HG03108 (cell line): ENCODE measurements around the gene MYO10.
"Not testable (repeated sequence)": the region's sequence is repeated elsewhere in the genome, so short reads cannot be mapped to it uniquely, and the experiment has no call there.

Experiments
- ATAC-seq: cut with Tn5 transposase; IDR thresholded peaks from one replicate; pipeline ENCODE4 v1.9.1; 2021; ENCODE audit warnings: moderate library complexity; ENCODE audit not compliant: unreplicated experiment

Gene MYO10

DNA sequence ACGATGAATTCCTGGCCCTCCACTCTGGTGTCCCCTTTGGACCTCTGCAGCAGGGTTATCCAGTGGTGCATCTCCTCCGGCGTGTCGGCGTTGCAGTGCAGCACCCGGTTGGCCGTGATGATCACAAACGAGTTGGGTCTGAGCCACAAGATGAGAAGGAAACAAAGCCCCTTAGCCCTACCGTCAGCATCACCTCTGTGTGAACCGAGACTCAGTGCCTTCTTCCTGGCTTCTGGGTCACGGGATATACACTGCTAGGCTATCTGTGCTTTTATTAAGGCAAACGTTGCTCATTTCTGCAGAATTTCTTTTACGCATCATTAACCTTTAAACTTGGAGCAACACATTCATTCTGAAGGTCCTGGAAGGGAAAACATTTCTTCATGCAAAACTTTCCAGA lies 254.2 kb downstream of the MYO10 start:
- no peak for ATAC-seq

DNA sequence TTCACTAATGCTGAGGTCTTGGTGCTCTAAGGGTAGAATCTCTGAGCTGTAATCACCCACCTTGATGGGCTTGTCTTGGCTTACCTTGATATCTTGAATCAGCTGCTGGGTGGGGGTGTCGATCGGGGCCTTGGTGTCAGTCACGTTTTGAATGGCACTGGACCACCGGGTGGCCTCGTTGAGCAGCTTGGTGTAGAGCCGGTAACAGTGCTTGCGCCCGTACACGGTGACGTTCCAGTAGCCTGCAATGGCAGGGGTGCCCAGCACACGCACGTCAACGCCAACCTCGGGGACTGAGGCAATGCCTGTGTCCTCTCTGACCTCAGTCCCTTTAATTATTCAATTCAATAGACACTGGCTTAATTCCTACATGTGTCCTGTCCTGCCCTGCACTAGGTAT lies 256.2 kb downstream of the MYO10 start:
- no peak for ATAC-seq

GRCh38 chr5:16679190-16679589 lies 256.9 kb downstream of the MYO10 start:
- ATAC-seq, result no peak

GRCh38 chr5:16675806-16676205 lies 260.3 kb downstream of the MYO10 start:
- ATAC-seq, result no peak

GRCh38 chr5:16674750-16675149 lies 261.3 kb downstream of the MYO10 start:
- no peak for ATAC-seq

DNA sequence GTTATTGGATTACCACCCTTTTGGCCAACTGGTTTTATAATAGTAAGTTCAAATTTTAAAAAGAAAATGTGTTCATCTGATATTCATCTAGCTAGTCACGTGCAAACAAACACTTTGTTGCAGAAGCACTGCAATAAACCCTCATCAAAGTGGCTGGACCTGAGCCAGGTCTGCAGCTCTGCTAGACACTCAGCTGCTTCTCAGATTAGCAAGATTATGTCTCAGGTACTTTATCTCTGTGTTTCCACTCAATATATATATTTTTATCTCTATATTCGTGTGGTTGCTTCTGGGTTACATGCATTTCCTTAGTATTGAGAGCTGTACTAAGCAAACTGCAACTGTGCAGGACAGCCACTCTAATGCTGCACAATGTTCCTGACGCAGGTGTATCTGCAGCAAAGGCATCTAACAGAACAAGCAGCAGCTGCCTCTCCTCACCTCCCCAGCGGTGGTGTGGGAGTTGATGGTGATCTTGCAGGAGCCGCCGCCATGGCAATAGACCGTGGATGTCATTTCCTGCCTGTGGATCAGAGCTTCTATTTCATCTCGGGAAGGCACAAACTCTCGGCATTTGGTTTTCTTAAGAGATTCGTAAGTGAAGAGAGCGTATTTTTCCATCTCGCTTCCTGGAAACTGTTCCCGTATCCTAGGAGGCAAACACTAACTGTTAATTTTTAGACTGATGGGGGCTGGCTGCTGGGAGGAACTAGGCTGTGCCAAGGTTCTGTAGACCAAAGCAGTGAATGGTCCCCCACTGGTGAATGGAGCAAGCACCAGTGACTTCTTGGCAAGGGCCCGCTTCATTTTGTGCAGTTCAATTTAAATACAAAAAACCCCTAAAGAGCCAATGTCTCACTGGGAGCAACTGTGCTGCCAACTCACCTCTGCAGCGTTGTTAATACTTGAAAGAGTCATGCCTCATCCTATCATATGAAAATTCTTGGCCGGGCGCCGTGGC lies 262.6 kb downstream of the MYO10 start:
- no peak for ATAC-seq

DNA sequence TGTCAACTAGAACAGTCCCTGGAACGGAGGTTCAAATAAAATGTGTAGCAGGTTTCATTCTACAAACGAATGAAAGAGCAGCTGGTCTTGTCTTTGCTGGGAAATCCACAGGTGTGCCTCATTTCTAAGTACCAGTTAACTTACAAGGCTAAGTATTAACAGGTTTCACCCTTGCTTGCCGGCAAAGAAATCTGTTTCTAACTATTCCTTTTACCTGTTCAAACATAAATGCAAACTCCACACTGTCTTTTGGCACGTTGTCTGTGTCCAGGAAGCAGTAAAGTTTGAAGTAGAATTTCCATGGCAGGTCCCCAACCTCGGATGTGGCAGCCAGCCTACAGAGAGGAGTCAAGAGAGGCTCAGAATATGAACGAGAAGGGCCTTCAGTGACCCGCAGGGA lies 264.9 kb downstream of the MYO10 start:
- no peak for ATAC-seq

GRCh38 chr5:16669776-16670175 lies 266.3 kb downstream of the MYO10 start:
- no peak for ATAC-seq

DNA sequence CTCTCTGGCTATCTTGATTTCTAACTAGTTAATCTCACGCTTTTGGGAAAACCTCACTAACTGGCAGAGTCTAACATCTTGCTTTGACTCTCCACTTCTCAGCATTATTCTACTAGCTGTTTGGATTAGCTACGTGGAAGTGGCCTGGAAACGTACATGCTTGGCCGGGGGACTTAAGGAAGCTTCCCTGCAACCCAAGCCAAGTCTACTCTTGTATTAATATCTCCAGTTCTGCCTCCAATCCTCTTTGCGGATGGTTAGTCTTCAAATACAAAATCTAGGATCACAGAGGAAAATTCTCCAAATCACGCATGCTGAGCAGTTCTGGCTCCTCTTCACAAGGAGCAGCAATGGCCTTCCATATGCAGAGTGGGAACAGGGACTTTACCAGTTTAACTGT lies 267.5 kb downstream of the MYO10 start:
- ATAC-seq, result no peak

- no peak for ATAC-seq
Observed at GRCh38 chr5:16668194-16668593, 267.9 kb downstream of the MYO10 start.

DNA sequence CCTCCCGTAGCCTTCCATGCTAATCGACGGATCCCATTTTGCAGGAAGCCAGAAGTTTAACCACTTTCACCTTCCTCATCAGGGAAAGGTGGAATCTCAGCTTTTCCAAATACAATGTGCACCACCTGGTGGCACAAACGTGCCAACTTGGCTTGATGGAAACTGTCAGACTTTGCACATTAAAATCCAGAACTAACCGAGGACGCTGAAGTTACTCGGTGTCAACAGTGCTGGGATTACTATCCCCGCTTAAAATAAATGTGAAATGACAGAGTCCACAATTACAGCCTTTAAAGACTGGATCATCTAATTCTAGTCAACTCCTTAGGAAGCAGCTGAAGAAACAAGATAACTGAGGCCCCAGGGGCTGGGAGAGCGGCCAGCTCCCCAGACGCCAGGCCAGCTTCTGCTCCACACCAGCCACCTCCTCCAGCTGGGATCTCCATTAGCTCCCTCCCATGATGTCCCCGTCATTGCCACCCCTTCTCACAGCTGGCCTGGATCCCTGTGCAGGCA lies 269.1 kb downstream of the MYO10 start:
- no peak for ATAC-seq

DNA sequence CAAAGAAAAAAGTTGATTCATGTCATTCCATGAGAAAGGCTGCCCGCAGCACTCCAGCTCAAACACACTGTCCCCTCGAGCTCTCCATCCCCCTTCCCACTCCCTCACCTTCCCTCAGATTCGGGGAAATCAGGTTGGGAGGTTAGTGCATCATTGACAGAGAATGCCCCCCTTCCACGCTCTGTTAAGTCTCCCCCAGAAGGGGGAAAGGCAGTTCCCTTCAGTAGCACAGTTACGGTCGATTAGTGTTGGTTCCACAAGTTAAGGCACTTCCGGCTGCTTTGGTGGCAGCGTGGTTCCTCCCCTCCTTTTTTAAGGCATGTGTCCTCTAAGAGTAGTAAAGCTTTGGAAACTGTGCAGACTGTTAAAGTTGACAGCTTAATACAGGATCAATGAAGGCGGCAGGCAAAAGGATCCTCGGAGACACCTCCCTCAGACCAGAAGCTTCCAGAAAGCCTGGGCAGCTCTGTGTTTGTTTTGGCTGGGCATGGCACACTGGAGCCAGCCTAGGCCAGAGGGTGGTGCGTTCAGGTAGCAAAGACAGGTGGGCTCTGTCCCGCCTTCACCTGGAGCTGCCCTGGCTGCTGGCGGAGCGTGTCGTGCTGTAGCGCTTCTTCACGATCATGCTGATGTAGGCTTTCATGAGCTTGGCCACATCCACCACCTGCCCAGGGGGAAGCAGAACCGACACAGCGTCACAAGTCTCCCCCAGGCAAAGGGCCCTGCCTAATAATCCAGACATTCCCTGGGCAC lies 269.8 kb downstream of the MYO10 start:
- no peak for ATAC-seq

DNA sequence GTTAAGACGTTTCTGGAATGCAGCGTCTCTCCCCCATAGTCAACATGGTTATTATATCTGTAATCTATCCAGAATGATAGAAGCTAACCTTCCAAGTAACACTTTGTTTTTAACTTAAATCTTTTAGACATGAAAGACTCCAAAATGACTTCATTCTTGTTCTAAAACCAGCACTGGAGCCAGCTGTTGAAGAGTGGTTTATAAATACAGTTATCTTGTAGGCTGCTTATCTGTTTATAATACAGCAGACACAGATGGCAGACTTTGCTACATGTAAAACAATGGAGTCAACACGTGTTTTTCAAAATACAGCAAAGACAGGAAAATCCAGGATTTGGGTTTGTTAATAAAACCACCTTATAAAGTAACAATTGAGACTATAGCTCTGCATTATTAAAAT lies 270.5 kb downstream of the MYO10 start:
- ATAC-seq, result no peak

- no peak for ATAC-seq
Observed at GRCh38 chr5:16664368-16664767, 271.7 kb downstream of the MYO10 start.

GRCh38 chr5:16663840-16664239 lies 272.2 kb downstream of the MYO10 start:
- ATAC-seq, result no peak

DNA sequence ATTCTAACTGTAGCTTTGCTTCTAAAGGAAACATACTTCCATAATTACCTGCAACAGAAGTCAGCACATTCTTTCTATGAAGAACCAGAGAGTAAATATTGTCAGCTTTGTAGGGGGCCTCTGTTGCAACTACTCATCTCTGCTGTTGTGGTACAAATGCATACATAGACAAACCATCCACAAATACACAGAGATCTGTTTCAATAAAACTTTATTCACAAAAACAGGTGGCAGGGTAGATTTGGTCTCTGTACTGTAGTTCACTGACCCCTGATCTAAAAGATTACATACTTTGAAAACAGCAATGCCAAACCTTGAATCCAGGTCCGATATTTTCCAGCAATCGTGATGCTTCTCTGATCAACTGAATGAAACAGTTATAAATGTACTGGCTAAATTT lies 274.4 kb downstream of the MYO10 start:
- ATAC-seq, result no peak

DNA sequence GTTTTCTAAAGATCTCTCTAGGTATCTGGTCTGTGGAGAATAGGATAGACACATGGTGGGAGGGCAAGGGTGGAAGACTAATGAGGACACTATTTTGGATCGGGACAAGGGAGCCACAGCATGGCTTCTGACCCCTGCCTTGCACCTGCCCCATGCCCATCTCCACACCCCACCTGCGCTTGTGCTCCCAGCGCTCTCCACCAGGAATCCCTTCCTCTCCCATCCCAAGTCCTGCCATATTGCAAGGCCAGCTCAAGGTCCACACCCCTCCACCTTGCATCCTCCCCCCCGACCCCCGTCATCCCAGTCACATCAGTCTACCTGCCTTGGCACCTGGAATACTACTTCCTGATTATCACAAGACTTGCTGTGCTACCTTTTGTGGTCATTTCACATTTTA lies 275.1 kb downstream of the MYO10 start:
- no peak for ATAC-seq

- no peak for ATAC-seq
Observed at GRCh38 chr5:16659536-16659935, 276.6 kb downstream of the MYO10 start.

DNA sequence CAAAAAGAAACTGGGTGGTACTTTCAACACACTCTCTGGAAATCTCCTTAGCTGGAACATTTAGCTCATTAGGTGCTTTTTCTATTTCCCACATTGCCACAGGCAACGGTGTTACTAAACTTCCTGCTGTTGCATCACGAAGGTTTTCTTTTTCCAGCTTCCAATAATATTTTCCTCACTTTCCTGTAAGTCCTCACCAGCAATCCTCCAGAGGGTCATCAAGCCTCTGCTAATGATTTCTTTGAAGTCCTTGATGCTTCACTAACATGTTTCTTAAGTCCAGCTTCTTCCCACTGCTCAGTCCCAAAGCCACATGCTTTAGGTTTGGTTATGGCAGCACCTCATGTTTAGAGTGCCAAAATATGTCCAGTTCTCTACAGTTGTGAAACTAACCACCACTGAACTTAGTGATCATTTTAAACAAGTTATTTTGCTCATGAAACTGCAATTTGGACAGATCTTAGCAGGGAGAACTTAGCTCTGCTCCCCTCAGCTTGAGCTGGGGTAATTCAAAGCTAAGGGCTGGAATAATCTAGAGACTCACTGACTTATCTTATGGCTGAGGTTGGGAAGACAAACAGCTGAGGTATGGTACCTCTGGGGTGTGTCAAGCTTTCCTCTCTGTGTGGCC lies 279.4 kb downstream of the MYO10 start:
- ATAC-seq, result no peak

GRCh38 chr5:16654647-16655334 lies 281.3 kb downstream of the MYO10 start:
- ATAC-seq, result no peak

GRCh38 chr5:16648739-16649138 lies 287.3 kb downstream of the MYO10 start:
- ATAC-seq, result not testable (repeated sequence)
